Panc1 (cell line): ENCODE results near the gene NRG2. TPM values are rescaled to one million over a fixed set of nuclear protein-coding genes. Genes with fewer than 3 reads are reported as not detected.

Experiments used
- ATAC-seq: fragments of 200-7000 bp; cut with Tn5 transposase; 2 replicates; pipeline ENCODE4 v1.9.1; 2020; ENCODE audit warnings: mild to moderate bottlenecking, moderate library complexity
- BruUV-seq: library from RNA; stranded (reverse); fragments of 400-500 nt; replicated peaks from 2 replicates; lab custom pipeline; 2021; lab: Mats Ljungman, UMichigan
- CTCF ChIA-PET: fragments of 300-600 bp; sonication (Branson Sonifier 250); formaldehyde crosslinking; loops from one replicate; lab custom pipeline; 2022; ENCODE audit warnings: antibody characterized with exemption; lab: Charles Lee
- POLR2A ChIA-PET: fragments of 300-600 bp; sonication (Branson Sonifier 250); formaldehyde crosslinking; loops from one replicate; lab custom pipeline; 2022; ENCODE audit warnings: antibody characterized with exemption; lab: Charles Lee
- DNase-seq: peaks from one replicate; pipeline ENCODE4 v3.0.0-alpha.2; 2010; ENCODE audit warnings: low read depth, low spot score
- H3K27ac ChIP-seq: 2 replicates; pipeline ENCODE4 v1.5.1; 2011; ENCODE audit warnings: mild to moderate bottlenecking, low read length, inconsistent platforms
- H3K27me3 ChIP-seq: fragments of 200-500 bp; sonication (Bioruptor generic); 2 replicates; pipeline ENCODE4 v1.6.0; 2014; ENCODE audit warnings: low read length, inconsistent platforms; ENCODE audit not compliant: control insufficient read depth, insufficient read depth
- H3K36me3 ChIP-seq: fragments of 200-500 bp; sonication (Bioruptor generic); 2 replicates; pipeline ENCODE4 v1.5.1; 2014; ENCODE audit warnings: inconsistent platforms, mild to moderate bottlenecking, low read length, moderate library complexity; ENCODE audit not compliant: control insufficient read depth, insufficient read depth
- H3K4me1 ChIP-seq: 2 replicates; pipeline ENCODE4 v1.5.1; 2011; ENCODE audit warnings: inconsistent platforms, mild to moderate bottlenecking, low read length, moderate library complexity; ENCODE audit not compliant: control insufficient read depth, insufficient read depth
- H3K4me3 ChIP-seq, 2 experiments: 2 replicates each; pipeline ENCODE4 v1.5.1; 2011 to 2012; ENCODE audit warnings: low read depth in 2 of 2, low read length in 2 of 2, mild to moderate bottlenecking in 2 of 2, inconsistent platforms in 1 of 2, moderate library complexity in 1 of 2
- H3K9me3 ChIP-seq: fragments of 200-500 bp; sonication (Bioruptor generic); 2 replicates; pipeline ENCODE4 v1.5.1; 2014; ENCODE audit warnings: low read depth, mild to moderate bottlenecking, inconsistent platforms, low read length, moderate library complexity; ENCODE audit not compliant: control insufficient read depth, insufficient read depth
- CTCF ChIP-seq: fragments of 450-650 bp; IDR thresholded peaks from 2 replicates; pipeline ENCODE4 v1.5.1; 2017; ENCODE audit warnings: mild to moderate bottlenecking
- POLR2AphosphoS5 ChIP-seq: IDR thresholded peaks from 2 replicates; pipeline ENCODE4 v1.6.1; 2012; ENCODE audit warnings: mild to moderate bottlenecking, low read depth, low read length, moderate library complexity
- REST ChIP-seq, 2 experiments: IDR thresholded peaks; 2 replicates each; pipeline ENCODE4 v1.6.1; 2011 to 2012; ENCODE audit warnings: low read depth in 2 of 2, control low read depth in 1 of 2, low read length in 1 of 2, mild to moderate bottlenecking in 1 of 2, moderate library complexity in 1 of 2; ENCODE audit not compliant: insufficient read depth in 1 of 2
- SIN3A ChIP-seq: IDR thresholded peaks from 2 replicates; pipeline ENCODE4 v1.6.1; 2012; ENCODE audit warnings: low read depth, mild to moderate bottlenecking, low read length, moderate library complexity, borderline replicate concordance; ENCODE audit not compliant: insufficient read depth
- TCF7L2 ChIP-seq: IDR thresholded peaks from 2 replicates; pipeline ENCODE4 v1.6.1; 2011; ENCODE audit warnings: mild to moderate bottlenecking, low read depth, low read length, inconsistent platforms
- in situ Hi-C: cut with HindIII; loops from 2 replicates; pipeline ENCODE4 v1.10.0; 2016; ENCODE audit warnings: low sequenced_read_pairs, low pct_unique_long_range_greater_than_20kb
- intact Hi-C: fragments of 100-400 bp; cut with micrococcal nuclease; formaldehyde crosslinking; loops from one replicate; pipeline ENCODE4 v1.10.0; 2022; ENCODE audit not compliant: unreplicated experiment
- total RNA-seq: library from RNA; stranded (reverse); gene quantifications from one replicate; pipeline ENCODE4 v1.2.1, GENCODE V29; 2021; ENCODE audit not compliant: unreplicated experiment

NRG2 gene
- total RNA-seq, 1 experiment from 2014 or later = 20.2 TPM

- intact Hi-C loops (no loop called here), in situ Hi-C loops (no loop called here)
- BruUV-seq = no TSS peak
- Histone ChIP-seq H3K4me3 (no peak overlapping the region), H3K36me3 (no peaks in the 10 kb centered on the region), H3K9me3 (no peaks in the 10 kb centered on the region), H3K27ac (no peak overlapping the region), H3K27me3 (no peaks in the 10 kb centered on the region), H3K4me1 (no peaks in the 10 kb centered on the region)
- no peak for DNase-seq
- ATAC-seq = no peak
- POLR2A ChIA-PET = no interaction called here
- CTCF ChIA-PET = no interaction called here
- TF ChIP-seq POLR2AphosphoS5 (no peak), SIN3A (no peak), CTCF (no peak), TCF7L2 (no peak), REST (IDR thresholded peaks at IDR 0.05; ENCODE audit: insufficient read depth in 1 of 2, low read depth in 2 of 2, low read length in 1 of 2) (no peak)
Measured at GRCh38 chr5:139882961-139883539, 160.0 kb downstream of the NRG2 start.

- ChIA-PET POLR2A (no interaction called here), CTCF (interaction anchor here (1.0 kb wide), 1 partner anchor 86 kb away, joined by 3 read pairs; no protein-coding TSS in a partner anchor)
- ATAC-seq (no peak), DNase-seq (no peak)
- no TSS peak for BruUV-seq
- H3K27me3 ChIP-seq = no peaks in the 10 kb centered on the region
- H3K27ac ChIP-seq = no peak overlapping the region
- no peaks in the 10 kb centered on the region for H3K36me3 ChIP-seq
- no peaks in the 10 kb centered on the region for H3K4me1 ChIP-seq
- no peak overlapping the region for H3K4me3 ChIP-seq
- intact Hi-C loops (no loop called here), in situ Hi-C loops (no loop called here)
- H3K9me3 ChIP-seq = no peaks in the 10 kb centered on the region
- TF ChIP-seq POLR2AphosphoS5 (no peak), SIN3A (no peak), TCF7L2 (no peak), REST (IDR thresholded peaks at IDR 0.05; ENCODE audit: insufficient read depth in 1 of 2, low read depth in 2 of 2, low read length in 1 of 2) (no peak), CTCF (no peak)
Measured at GRCh38 chr5:139882316-139882715, 160.8 kb downstream of the NRG2 start.
